H9 (cell line): ENCODE results near the gene CCDC142. TPM values are rescaled to one million over a fixed set of nuclear protein-coding genes. Genes with fewer than 3 reads are reported as not detected.

Experiments used
- DNase-seq: peaks from one replicate; pipeline ENCODE4 v3.0.0-alpha.2; 2017
- H2AFZ ChIP-seq: one replicate; pipeline ENCODE4 v1.6.1; 2013; ENCODE audit warnings: mild to moderate bottlenecking, low read length, control low read depth, moderate library complexity
- H2AK5ac ChIP-seq: 2 replicates; pipeline ENCODE4 v1.6.1; 2013; ENCODE audit warnings: low read length, control low read depth, mixed read lengths; ENCODE audit not compliant: insufficient read length
- H2BK120ac ChIP-seq: one replicate; pipeline ENCODE4 v1.6.1; 2013; ENCODE audit warnings: low read depth, mild to moderate bottlenecking, low read length, control low read depth, inconsistent platforms; ENCODE audit not compliant: poor library complexity, severe bottlenecking
- H2BK12ac ChIP-seq: 2 replicates; pipeline ENCODE4 v1.6.1; 2013; ENCODE audit warnings: low read length, control low read depth, mixed read lengths, low read depth; ENCODE audit not compliant: insufficient read length
- H2BK15ac ChIP-seq: 2 replicates; pipeline ENCODE4 v1.6.1; 2013; ENCODE audit warnings: low read depth, low read length, control low read depth
- H2BK20ac ChIP-seq: one replicate; pipeline ENCODE4 v1.6.1; 2013; ENCODE audit warnings: low read depth, mild to moderate bottlenecking, low read length, control low read depth, inconsistent platforms; ENCODE audit not compliant: poor library complexity, severe bottlenecking
- H2BK5ac ChIP-seq: 2 replicates; pipeline ENCODE4 v1.6.1; 2013; ENCODE audit warnings: low read length, control low read depth, mixed read lengths; ENCODE audit not compliant: insufficient read length
- H3K14ac ChIP-seq: 2 replicates; pipeline ENCODE4 v1.6.1; 2013; ENCODE audit warnings: low read length, control low read depth; ENCODE audit not compliant: insufficient read depth
- H3K18ac ChIP-seq: 2 replicates; pipeline ENCODE4 v1.6.1; 2013; ENCODE audit warnings: low read depth, mild to moderate bottlenecking, mixed read lengths, low read length, control low read depth; ENCODE audit not compliant: insufficient read length
- H3K23ac ChIP-seq: 2 replicates; pipeline ENCODE4 v1.6.1; 2013; ENCODE audit warnings: low read length, control low read depth, mixed read lengths, low read depth; ENCODE audit not compliant: insufficient read length
- H3K23me2 ChIP-seq: 2 replicates; pipeline ENCODE4 v1.6.1; 2013; ENCODE audit warnings: low read depth, mild to moderate bottlenecking, mixed read lengths, low read length, control low read depth; ENCODE audit not compliant: insufficient read length, poor library complexity, severe bottlenecking
- H3K27ac ChIP-seq: 2 replicates; pipeline ENCODE4 v1.5.1; 2013; ENCODE audit warnings: low read length, control low read depth, mixed read lengths, low read depth; ENCODE audit not compliant: insufficient read length
- H3K27me3 ChIP-seq: 2 replicates; pipeline ENCODE4 v1.6.1; 2013; ENCODE audit warnings: low read length, control low read depth, inconsistent platforms; ENCODE audit not compliant: insufficient read depth
- H3K4ac ChIP-seq: 2 replicates; pipeline ENCODE4 v1.6.1; 2013; ENCODE audit warnings: low read depth, mild to moderate bottlenecking, control low read depth, inconsistent platforms, low read length, moderate library complexity
- H3K4me1 ChIP-seq: 2 replicates; pipeline ENCODE4 v1.6.1; 2013; ENCODE audit warnings: low read length, control low read depth, inconsistent platforms; ENCODE audit not compliant: insufficient read depth
- H3K4me2 ChIP-seq: 2 replicates; pipeline ENCODE4 v1.6.1; 2013; ENCODE audit warnings: low read length, control low read depth, mixed read lengths; ENCODE audit not compliant: insufficient read length, insufficient read depth
- H3K56ac ChIP-seq: 2 replicates; pipeline ENCODE4 v1.6.1; 2013; ENCODE audit warnings: low read depth, mild to moderate bottlenecking, mixed read lengths, low read length, control low read depth; ENCODE audit not compliant: insufficient read length
- H3K79me1 ChIP-seq: 2 replicates; pipeline ENCODE4 v1.6.1; 2013; ENCODE audit warnings: low read depth, mild to moderate bottlenecking, moderate library complexity, low read length, control low read depth, inconsistent platforms; ENCODE audit not compliant: insufficient read depth, poor library complexity, severe bottlenecking
- H3K79me2 ChIP-seq: 2 replicates; pipeline ENCODE4 v1.6.1; 2013; ENCODE audit warnings: low read length, control low read depth, inconsistent platforms; ENCODE audit not compliant: insufficient read depth
- H3K9ac ChIP-seq: 2 replicates; pipeline ENCODE4 v1.6.1; 2013; ENCODE audit warnings: low read length, control low read depth, mixed read lengths; ENCODE audit not compliant: insufficient read length; ENCODE audit errors: extremely low read depth
- H3K9me3 ChIP-seq: one replicate; pipeline ENCODE4 v1.6.1; 2013; ENCODE audit warnings: low read depth, low read length, inconsistent platforms; ENCODE audit not compliant: control insufficient read depth
- H3T11ph ChIP-seq: one replicate; pipeline ENCODE4 v1.6.1; 2013; ENCODE audit warnings: mild to moderate bottlenecking, low read length, control low read depth, inconsistent platforms
- H4K20me1 ChIP-seq: one replicate; pipeline ENCODE4 v1.6.1; 2013; ENCODE audit not compliant: control insufficient read depth, insufficient read length, insufficient read depth
- H4K5ac ChIP-seq: 2 replicates; pipeline ENCODE4 v1.6.1; 2013; ENCODE audit warnings: low read depth, mild to moderate bottlenecking, mixed read lengths, low read length, control low read depth; ENCODE audit not compliant: insufficient read length
- H4K8ac ChIP-seq: replicated peaks from 2 replicates; pipeline ENCODE4 v1.6.1; 2013; ENCODE audit warnings: low read length, control low read depth, mixed read lengths, low read depth; ENCODE audit not compliant: insufficient read length
- H4K91ac ChIP-seq: 2 replicates; pipeline ENCODE4 v1.6.1; 2013; ENCODE audit warnings: low read depth, mild to moderate bottlenecking, moderate library complexity, mixed read lengths, low read length, control low read depth; ENCODE audit not compliant: insufficient read length
- H3K27ac Mint-ChIP-seq, 3 experiments: 2 replicates in 2 of 3; 3 replicates in 1 of 3; pipeline ENCODE4 v1.8.0; 2020 to 2021; ENCODE audit warnings: mixed read lengths in 3 of 3, mild to moderate bottlenecking in 1 of 3, moderate library complexity in 1 of 3
- H3K27me3 Mint-ChIP-seq: 2 replicates; pipeline ENCODE4 v1.8.0; 2021; ENCODE audit warnings: low read depth, mild to moderate bottlenecking, moderate library complexity, mixed read lengths
- H3K36me3 Mint-ChIP-seq, 3 experiments: 2 replicates in 2 of 3; 3 replicates in 1 of 3; pipeline ENCODE4 v1.8.0; 2020 to 2021; ENCODE audit warnings: low read depth in 3 of 3, mixed read lengths in 3 of 3; ENCODE audit not compliant: insufficient read depth in 1 of 3
- H3K4me1 Mint-ChIP-seq, 2 experiments: 2 replicates each; pipeline ENCODE4 v1.8.0; 2020; ENCODE audit warnings: mixed read lengths in 2 of 2
- H3K4me3 Mint-ChIP-seq, 2 experiments: 2 replicates in 1 of 2; 3 replicates in 1 of 2; pipeline ENCODE4 v1.8.0; 2020 to 2021; ENCODE audit warnings: mild to moderate bottlenecking in 2 of 2, mixed read lengths in 2 of 2, moderate library complexity in 1 of 2
- H3K9me3 Mint-ChIP-seq, 2 experiments: 2 replicates in 1 of 2; 3 replicates in 1 of 2; pipeline ENCODE4 v1.8.0; 2020; ENCODE audit warnings: mild to moderate bottlenecking in 2 of 2, mixed read lengths in 2 of 2, moderate library complexity in 1 of 2
- WGBS: extraction: QIAGEN DNeasy Blood & Tissue Kit; methylation state at CpG from one replicate; pipeline ENCODE4 v1.1.7; 2013; ENCODE audit warnings: missing lambda C conversion rate, low lambda C conversion rate, mixed read lengths; ENCODE audit not compliant: insufficient read length; ENCODE audit errors: extremely low coverage; 5-methylcytosine and 5-hydroxymethylcytosine counted together
- total RNA-seq: library from RNA; stranded (reverse); gene quantifications from 2 replicates; pipeline ENCODE4 v1.2.1, GENCODE V29; 2021
- TF ChIP-seq, protein P1 (sequence below): fragments of 200-600 bp; sonication (generic); conservative IDR thresholded peaks from 3 replicates; pipeline ENCODE4 v1.8.0; 2021; ENCODE audit warnings: antibody characterized with exemption, mild to moderate bottlenecking

CCDC142 gene
- total RNA-seq, 1 experiment from 2014 or later, result 21.5 TPM

GRCh38 chr2:74524955-74525716 lies 42.3 kb upstream of the CCDC142 start:
- Histone ChIP-seq H4K8ac (no peak overlapping the region), H2BK12ac (no peak overlapping the region), H2BK5ac (no peak overlapping the region), H3K4ac (no peak overlapping the region), H3K4me2 (no peak overlapping the region), H2AFZ (no peak overlapping the region), H2AK5ac (no peak overlapping the region), H4K5ac (no peak overlapping the region), H2BK15ac (no peak overlapping the region), H3K27me3 (peaks cover 3% of the 10 kb centered on the region; the same call in 1 of the 2 replicates), H3K18ac (no peak overlapping the region), H3K9ac (no peak overlapping the region), H2BK20ac (no peak overlapping the region), H3K4me1 (peaks cover 4% of the 10 kb centered on the region; the same call in 1 of the 2 replicates), H3K23me2 (peaks cover 8% of the 10 kb centered on the region), H4K20me1 (no peaks in the 10 kb centered on the region), H4K91ac (no peak overlapping the region), H2BK120ac (no peak overlapping the region), H3K79me2 (peaks cover 4% of the 10 kb centered on the region; the same call in 1 of the 2 replicates), H3T11ph (no peak overlapping the region), H3K23ac (no peak overlapping the region), H3K79me1 (peaks cover 4% of the 10 kb centered on the region), H3K56ac (no peak overlapping the region), H3K27ac (no peak overlapping the region), H3K9me3 (no peaks in the 10 kb centered on the region), H3K14ac (no peak overlapping the region)
- WGBS, result no CpG with 5 or more reads among the region's 10 CpGs
- Mint-ChIP-seq H3K9me3 (no peaks in the 10 kb centered on the region; a peak in 1 of 5 replicates), H3K4me1 (peaks cover 12 to 14% of the 10 kb centered on the region in 2 experiments), H3K36me3 (peaks cover 23 to 32% (median 30%) of the 10 kb centered on the region in 3 experiments), H3K27me3 (peaks cover 34% of the 10 kb centered on the region), H3K4me3 (no peak overlapping the region), H3K27ac (no peak overlapping the region)
- TF ChIP-seq, protein P1, sequence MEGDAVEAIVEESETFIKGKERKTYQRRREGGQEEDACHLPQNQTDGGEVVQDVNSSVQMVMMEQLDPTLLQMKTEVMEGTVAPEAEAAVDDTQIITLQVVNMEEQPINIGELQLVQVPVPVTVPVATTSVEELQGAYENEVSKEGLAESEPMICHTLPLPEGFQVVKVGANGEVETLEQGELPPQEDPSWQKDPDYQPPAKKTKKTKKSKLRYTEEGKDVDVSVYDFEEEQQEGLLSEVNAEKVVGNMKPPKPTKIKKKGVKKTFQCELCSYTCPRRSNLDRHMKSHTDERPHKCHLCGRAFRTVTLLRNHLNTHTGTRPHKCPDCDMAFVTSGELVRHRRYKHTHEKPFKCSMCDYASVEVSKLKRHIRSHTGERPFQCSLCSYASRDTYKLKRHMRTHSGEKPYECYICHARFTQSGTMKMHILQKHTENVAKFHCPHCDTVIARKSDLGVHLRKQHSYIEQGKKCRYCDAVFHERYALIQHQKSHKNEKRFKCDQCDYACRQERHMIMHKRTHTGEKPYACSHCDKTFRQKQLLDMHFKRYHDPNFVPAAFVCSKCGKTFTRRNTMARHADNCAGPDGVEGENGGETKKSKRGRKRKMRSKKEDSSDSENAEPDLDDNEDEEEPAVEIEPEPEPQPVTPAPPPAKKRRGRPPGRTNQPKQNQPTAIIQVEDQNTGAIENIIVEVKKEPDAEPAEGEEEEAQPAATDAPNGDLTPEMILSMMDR, result no peak
- no peak for DNase-seq
